Fibroblast of mammary gland (primary cell): ENCODE results near the gene CCNQ.

ENCODE experiments used
- DNase-seq: peaks from one replicate; pipeline ENCODE4 v3.0.0-alpha.2; 2010; ENCODE audit warnings: low read depth
- H3K4me3 ChIP-seq: 2 replicates; pipeline ENCODE4 v1.5.1; 2011; ENCODE audit warnings: low read depth, mild to moderate bottlenecking, low read length, moderate library complexity; ENCODE audit not compliant: control insufficient read depth
- CTCF ChIP-seq: conservative IDR thresholded peaks from 2 replicates; pipeline ENCODE4 v1.5.1; 2011; ENCODE audit warnings: low read depth, low read length, inconsistent platforms; ENCODE audit not compliant: control insufficient read depth, insufficient read depth

CCNQ gene

GRCh38 chrX:153633607-153634180 lies 34.8 kb upstream of the CCNQ start:
- no peak for TF ChIP-seq CTCF
- no peak for DNase-seq
- H3K4me3 ChIP-seq, result no peak overlapping the region

- TF ChIP-seq CTCF, result no peak
Observed at GRCh38 chrX:153633048-153633447, 34.1 kb upstream of the CCNQ start.

GRCh38 chrX:153632595-153632946 lies 33.6 kb upstream of the CCNQ start:
- H3K4me3 ChIP-seq, result no peak overlapping the region
- TF ChIP-seq CTCF, result no peak
- DNase-seq, result no peak

More at GRCh38 chrX:153633048-153633447, 34.1 kb upstream of the CCNQ start:
- H3K4me3 ChIP-seq, result no peak overlapping the region
- DNase-seq, result no peak

- no peak overlapping the region for H3K4me3 ChIP-seq
- no peak for TF ChIP-seq CTCF
- DNase-seq, result no peak
Observed at GRCh38 chrX:153631907-153632594, 33.1 kb upstream of the CCNQ start.

GRCh38 chrX:153631346-153631745 lies 32.4 kb upstream of the CCNQ start:
- H3K4me3 ChIP-seq, result no peak overlapping the region
- no peak for TF ChIP-seq CTCF
- DNase-seq, result no peak

GRCh38 chrX:153628665-153629064 lies 29.7 kb upstream of the CCNQ start:
- no peak for TF ChIP-seq CTCF
- no peak for DNase-seq
- H3K4me3 ChIP-seq, result no peak overlapping the region

- no peak for DNase-seq
- no peak for TF ChIP-seq CTCF
- H3K4me3 ChIP-seq, result no peak overlapping the region
Observed at GRCh38 chrX:153628129-153628528, 29.2 kb upstream of the CCNQ start.
